GM18508 (cell line): ENCODE data around the gene SRSF8.
"Not testable (repeated sequence)": the region's sequence is repeated elsewhere in the genome, so short reads cannot be mapped to it uniquely, and the experiment has no call there.

Experiments used
- ATAC-seq: cut with Tn5 transposase; IDR thresholded peaks from one replicate; pipeline ENCODE4 v1.9.1; 2021; ENCODE audit warnings: moderate number of reproducible peaks; ENCODE audit not compliant: insufficient read depth, unreplicated experiment

The SRSF8 gene

DNA sequence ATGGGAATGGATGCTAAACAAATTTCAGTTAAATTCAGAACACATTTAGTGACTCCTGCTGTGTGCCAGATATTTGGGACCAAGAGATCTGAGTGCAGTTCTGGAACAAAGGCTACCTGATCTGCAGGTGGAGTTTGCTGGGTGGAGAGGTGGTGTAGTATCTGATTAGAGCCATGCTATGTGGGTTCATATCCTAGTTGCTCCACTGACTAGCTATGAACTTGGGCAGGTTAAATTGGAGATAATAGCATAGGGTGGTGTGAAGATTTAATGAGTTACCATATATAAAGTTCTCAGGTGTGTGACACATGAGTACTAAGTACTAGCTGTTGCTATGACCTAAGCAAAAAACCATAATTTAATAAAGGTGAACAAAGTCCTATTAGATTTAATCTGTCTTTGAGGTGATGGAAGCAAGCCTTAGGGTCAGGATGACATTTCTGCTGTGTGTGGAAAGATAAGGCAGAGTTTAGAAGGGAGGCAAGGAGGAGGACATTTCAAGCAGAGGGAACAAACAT lies 25.0 kb downstream of the SRSF8 start:
- ATAC-seq: no peak

DNA sequence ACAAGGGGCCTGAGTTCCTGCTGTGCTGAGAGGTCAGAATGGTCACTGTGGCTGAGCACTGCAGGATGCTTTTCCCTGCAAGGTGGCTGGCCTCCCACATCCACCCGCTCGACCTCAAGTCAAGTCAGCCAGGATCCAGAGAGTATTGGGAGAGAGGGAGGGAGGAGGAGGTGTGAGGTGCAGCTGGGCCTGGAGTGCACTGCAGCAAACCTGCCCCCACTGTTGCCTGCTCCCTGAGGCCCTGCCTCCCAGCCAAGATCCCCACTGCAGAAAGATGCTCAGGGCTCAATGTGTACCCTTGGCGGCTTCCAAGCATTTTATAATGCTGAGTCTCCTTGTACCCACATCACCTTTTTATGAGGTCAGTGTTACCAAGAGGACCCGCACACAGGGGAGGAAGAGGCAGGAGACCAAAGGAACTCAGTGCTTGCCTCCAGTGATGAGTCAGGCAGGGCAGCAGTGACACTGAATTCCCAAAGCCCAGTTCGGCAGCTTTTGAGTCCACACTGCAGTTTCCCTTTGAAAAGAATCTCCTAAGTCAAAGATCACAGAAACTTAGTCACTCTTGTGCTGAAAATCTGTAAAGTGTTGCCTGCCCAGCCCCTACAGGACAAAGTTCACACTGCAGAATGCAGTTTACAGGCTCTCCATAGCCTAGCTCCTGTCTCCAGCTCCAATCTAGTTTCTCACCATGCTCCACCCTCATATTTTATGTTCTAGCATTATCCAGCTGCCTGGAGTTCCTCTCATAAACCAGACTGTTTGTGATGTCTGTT lies 26.0 kb downstream of the SRSF8 start:
- ATAC-seq: no peak

DNA sequence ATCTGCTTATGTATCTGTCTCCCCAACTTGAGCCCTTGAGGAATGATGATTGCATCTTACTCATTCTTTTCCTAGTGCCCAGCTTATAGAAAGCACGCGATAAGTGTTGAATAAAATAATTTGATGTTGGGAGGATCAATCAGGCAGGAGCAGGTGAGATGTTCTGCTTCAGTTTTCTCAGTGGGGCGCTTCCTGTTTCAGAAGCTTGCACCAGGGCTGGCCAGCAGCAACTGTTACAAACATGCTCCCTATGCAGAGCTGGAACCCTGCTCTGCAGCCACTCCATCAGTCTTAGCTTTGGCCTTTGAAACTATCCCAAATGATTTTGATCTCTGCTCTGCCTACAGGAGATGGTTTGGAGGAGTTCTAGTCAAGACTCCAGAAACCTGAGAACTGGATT lies 26.8 kb downstream of the SRSF8 start:
- ATAC-seq: no peak

DNA sequence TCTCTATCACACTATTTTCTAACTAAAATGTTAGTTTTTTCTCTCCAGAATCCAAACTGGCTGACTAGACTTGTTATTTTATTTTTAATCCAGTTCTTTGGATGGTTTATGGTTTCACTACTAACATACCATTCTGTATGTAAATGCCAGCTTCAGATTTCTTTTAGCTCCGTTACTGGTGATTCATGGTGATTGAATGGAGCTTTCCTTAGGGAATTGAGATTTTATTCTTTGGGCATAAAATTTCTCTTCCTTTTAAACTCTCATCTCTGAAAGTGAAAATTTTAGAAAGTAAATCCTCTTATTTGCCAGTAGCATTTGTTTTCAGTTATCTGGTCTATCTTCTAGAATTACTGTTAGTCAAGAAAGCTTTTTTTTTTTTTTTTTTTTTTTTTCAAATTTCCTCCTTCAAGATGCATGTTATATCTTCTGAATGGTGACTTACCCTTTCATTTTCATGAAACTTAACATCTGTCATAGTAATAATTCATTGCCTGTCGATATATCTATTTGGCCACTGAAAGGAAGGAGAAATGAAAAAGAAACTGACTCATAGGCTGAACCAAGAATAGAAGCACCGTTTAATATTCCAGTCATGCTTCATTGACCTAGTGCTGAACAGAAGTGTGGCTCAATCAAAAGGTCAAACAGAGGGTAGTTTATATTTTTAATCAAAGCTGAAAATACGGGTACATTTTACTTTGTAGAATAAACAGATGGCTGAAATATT lies 29.3 kb downstream of the SRSF8 start:
- peak; percentile 94 for ATAC-seq

DNA sequence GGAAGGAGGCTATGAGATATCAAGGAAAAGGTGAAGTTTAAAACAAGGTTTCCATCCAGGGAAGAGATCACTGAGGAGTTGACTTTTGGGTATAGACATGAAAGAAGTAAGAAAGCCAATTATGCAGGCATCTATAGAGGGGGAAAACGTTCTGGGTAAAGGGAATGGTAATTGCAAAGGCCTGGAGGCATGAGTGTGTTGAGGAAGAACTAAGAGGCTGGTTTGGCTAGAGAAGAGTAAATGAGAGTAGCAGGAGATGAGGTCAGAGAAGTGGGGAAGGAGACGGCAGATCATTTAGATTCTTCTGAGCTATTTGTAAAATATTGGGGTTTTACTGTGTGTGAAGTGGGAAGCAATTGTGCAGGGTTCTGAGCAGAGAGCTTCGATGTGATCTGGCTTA lies 30.5 kb downstream of the SRSF8 start:
- ATAC-seq: no peak

DNA sequence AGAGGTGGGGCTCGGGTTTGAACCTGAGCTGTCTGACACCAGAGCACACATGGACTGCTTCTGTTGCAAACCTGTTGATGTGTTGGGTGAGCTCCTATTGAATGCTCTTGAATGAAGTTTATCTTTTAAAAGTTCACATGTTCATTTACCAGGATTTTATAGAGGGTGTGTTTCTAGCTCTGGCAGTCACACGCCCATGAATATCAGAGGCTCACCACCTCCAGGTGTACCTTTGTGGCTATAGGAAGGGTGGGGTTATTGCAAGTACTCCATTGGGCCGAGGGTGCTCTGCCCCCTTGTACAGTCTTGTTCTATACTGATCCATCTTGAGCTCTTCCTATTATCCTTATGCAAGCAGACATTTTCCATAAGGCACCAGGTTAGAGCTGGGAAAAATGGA lies 32.1 kb downstream of the SRSF8 start:
- ATAC-seq: no peak

DNA sequence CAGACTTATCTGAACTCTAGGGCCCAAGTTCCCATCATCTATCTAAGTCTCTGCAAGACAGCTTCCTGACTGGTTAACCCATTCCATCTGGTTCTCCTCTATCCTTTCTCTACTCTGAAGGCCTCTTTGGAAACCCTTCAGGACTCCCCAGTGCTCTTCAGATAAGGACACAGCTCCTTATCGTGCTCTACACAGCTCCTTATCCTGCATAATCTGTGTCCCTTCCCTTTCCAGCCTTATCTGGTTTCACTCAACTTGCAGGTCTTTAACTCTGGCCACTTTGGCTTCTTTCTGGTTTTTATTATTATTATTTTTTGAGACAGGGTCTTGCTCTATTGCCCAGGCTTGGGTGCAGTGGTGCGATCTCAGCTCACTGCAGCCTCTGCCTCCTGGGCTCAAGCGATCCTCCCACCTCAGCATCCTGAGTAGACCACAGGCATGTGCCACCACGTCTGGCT lies 33.5 kb downstream of the SRSF8 start:
- ATAC-seq: no peak

DNA sequence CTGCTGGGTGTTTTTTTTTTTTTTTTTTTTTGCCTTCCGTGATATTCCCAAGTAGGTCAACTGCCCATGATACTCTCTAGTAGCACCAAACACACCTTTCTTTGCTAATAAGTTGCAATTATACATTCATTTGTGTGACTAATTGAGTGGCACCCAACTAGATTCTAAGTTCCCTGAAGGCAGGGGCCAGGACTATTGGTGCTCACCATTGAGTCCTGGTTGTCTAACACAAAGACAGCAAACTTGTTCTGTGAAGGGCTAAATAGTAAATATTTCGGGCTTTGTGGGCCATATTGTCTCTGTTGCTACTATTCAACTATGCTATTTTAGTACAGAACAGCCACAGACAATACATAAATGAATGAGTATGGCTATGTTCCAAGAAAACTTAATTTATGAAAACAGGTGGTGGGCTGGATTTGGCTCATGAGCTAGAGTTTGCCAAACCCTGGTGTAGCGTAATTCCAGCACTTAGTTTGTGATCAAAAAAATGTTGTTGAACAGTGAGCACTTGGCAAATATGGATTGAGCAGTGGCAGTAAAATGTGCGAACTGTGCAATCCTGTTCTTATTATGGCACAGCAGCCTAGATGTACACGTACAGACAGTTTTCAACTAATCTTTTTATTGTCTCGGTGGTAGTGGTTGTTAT lies 34.3 kb downstream of the SRSF8 start:
- ATAC-seq: no peak

DNA sequence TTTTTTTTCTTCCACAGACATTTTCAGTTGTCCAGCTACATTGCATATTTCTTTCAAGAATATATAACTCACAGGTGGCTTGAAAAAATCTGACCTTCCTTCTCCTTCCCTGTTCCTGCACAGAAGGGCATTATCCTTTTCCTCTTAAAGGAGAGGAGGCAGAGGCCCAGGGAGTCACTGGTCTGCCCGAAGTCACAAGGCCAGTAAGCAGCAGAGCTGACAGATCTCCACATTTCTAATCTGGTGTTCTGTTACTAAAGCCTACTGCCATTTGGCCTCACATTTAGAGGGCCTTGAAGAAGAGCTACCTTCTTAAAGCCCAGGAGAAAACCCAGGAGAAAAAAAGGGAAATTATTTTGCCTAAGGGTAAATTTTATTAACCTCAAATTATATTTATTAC lies 35.2 kb downstream of the SRSF8 start:
- no peak for ATAC-seq

DNA sequence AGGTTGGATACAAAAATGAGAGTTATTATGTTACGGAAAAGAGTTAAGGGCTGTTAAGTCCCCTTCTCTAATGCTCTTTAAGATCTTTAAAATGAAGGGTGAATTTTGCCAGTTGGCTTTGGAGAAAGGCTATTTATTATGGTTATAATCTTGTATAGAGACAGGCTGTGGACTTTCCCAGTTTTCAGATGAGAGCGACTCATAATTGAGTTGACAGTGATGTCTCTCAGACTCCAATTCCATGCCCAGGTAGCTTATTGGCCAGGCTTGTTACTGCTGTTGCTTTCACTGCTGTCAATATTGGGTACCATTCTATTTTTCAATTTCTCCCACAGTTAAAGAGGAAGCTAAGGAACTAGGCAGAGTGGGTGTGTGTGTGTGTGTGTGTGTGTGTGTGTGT lies 36.0 kb downstream of the SRSF8 start:
- no peak for ATAC-seq

DNA sequence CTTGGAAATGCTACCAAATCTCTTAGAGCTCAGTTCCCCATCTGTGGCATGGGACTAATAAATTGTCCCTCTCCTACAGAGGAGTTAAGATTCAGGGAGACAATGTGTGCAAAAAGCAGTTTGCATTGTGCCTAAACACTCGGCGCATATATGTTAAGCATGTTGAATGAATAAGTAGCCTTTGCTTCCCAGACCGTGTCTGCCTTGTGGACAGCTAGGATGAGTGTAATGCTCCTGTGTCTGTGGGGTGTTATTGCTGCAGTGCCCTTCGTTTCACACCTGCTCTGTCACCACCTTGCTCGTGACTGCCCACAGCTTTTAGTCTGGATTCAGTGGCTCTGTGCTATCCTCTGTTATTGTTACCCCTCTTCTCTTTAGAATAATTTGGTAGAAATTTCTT lies 37.0 kb downstream of the SRSF8 start:
- no peak for ATAC-seq

DNA sequence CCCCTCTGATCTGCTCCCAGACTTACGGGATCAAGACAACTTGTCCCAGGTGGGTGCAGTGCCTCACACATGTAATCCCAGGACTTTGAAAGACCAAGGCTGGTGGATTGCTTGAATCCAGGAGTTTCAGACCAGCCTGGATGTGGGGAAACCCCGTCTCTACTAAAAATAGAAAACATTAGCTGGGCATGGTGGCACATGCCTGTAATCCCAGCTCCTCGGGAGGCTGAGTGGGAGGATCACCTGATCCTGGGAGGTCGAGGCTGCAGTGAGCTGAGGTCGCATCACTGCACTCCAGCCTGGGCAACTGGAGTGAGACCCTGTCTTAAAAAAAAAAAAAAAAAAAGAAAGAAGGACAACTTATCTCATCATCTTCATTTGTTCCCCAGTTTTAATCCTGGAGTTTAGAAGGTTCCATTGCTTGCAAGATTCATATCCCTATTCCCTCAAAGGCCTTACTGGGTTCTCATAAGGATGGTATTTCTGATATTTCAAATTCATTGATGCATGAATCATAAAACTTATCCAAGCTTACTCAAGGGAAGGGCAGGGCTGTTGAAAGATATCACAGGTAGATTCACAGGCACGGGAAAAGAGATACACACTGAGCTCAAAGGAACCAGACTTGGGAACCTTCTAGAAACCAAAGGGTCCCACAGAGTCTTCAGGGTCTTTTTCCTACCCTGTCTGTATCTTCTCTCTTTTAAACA lies 37.6 kb downstream of the SRSF8 start:
- no peak for ATAC-seq

DNA sequence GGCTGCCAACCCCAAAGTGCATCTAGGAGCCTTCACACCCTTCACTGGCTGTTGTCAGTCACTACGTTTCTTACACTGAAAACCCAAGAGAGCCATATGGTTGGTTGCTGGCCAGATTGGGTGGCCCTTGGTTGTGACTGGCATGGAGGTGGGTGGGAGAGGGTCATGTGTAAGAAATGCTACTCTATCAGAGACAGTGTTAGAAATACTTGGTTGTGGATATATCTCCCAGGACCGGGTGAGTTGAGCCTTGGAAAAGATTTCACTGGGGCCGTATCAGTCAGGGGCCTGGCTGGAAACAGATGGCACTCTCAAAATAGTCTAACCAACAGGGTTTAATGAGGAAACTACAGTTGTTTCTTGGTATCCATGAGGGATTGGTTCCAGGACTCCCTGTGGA lies 38.1 kb downstream of the SRSF8 start:
- no peak for ATAC-seq

DNA sequence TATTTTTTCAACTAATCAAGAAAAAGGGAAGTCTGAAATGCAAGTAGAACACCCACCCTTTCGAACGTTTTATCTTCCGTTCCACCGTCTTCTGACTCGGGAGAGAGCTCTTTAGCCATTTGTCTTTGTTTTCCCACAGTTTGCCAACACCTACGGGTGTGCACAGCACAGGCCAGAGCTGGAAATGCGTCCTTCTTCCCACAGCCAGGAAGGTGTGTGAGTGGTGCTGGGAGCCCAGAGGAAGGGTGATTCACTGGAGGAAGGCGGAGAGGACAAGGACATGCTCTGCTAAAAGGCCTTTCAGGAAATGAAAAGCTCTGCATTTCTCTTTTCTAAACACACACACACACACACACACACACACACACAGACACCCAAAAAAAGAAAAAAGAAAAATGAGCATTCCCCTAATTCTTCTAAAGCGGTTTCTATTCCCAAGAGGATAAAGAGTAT lies 41.5 kb downstream of the SRSF8 start:
- no peak for ATAC-seq

DNA sequence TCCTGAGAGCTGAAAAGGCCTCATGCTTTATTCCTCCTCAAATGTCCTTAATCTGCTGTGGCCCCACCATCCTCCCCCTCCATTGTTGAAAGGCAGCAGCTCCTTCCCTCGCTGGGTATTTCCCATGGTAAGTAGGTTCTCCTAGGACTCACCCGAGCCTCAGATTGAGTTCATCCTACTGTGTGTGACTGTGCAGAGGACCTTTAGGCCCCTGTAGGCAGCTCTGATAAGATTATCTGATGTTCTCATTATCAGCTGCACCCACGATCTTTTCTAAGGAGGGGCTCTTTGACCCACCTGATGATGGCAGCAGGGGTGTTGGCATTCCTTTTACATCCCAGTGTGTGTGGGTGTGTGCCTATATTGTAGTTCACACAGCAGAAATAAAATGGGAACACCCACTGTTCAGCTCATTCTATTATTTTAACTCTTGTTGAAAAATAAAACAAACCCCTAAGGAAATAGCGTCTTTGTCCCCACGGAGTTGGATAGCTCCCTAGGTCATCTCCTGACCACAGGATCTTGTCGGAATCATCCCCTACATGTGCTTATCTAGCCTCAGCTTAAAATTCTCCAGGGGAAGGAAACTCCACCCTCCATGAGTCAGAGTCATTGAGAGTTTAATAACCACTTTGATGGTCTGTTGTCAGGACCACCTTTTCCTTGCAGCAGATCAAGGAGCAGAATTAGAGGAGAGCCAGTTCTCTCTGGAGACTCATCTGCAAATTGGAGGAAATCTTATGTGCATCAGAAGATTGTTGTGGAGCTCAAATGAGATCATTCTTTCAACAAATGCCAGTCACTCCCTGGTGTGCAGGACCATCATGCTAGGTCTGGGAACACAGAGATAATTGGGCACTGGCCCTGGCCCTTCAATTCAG lies 42.2 kb downstream of the SRSF8 start:
- ATAC-seq: no peak

DNA sequence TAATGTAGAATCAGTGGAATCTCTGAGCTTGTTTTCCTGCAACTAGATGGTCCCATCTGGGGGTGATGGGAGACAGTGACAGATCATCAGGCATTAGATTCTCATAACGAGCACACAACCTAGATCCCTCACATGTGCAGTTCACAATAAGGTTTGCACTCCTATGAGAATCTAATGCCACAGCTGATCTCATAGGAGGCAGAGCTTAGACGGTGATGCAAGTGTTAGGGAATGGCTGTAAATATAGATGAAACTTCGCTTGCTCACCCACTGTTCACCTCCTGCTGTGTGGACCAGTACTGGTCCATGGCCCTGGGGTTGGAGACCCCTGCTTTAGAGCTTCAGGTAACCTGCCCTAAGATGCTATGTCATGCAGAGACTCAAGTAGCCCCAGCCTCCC lies 44.8 kb downstream of the SRSF8 start:
- not testable (repeated sequence) for ATAC-seq

DNA sequence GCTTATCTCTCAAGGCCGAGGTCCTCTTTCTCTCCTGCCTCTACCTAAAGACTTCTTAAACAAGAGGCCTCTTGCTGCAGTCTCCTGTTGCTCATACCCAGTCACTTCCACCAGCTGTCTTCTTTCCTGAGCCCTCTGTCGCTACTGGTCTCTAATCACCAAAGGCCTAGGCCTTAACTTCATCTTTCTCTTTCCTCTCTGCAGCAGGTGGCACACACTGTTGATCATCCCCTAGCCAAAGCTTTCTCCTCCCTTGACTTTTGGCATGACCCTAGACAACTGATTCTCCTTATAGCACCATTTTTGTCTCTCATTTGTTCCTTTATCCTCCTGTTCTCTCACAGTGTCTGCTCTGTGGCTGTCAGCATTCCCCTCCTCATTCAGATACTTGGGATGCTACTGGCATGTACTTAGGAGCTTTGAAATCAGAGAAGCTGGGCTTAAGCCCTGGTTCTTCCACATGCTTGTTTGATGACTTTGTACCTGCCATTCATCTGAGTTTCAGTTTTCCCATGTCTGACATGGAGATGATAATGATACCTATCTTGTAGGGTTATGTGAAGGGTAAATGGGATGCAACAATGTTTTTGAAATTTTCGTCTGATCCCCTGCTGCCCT lies 45.3 kb downstream of the SRSF8 start:
- no peak for ATAC-seq

DNA sequence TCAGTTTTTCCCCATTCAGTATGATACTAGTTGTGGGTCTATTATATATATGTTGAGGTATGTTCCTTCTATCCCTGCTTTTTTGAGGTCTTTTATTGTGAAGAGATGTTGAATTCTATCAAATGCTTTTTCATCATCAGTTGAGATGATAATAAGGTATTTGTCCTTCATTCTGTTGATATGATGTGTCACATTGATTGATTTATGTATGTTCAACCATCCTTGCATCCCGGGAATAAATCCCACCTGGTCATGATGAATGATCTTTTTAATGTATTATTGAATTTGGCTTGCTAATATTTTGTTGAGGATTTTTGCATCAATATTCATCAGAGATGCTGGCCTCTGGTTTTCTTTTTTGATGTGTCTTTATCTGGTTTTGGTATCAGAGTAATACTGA lies 48.9 kb downstream of the SRSF8 start:
- ATAC-seq: no peak
